Measurements from ENCODE around the gene NUSAP1.
"Not testable (repeated sequence)": the region's sequence is repeated elsewhere in the genome, so short reads cannot be mapped to it uniquely, and the experiment has no call there.

Gene NUSAP1

DNA sequence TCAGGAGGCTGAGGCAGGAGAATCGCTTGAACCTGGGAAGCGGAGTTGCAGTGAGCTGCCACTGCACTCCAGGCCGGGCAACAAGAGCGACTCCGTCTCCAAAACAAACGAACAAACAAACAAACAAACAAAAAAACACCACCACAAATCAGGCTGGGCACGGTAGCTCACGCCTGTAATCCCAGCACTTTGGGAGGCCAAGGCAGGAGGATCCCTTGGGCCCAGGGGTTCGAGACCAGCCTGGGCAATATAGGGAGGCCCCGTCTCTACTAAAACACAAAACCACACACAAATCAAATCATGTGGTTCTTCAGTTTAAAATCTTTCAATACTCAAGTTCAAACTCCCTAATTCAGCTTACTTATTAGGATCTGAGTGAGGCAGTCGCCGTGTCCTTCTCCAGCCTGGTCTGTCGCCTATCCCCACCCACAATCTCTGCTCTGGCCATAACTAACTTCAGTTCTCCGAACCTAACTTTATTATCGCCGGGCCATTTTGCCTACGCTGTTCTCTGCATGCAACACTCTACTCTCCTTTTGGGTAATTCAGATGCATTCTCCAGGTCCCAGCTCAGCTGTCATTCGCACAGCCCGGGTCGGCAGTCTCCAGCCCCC, 83.6 kb downstream of the NUSAP1 start:
- no peak for DNase-seq

- peak; percentile 97 for DNase-seq
Measured at GRCh38 chr15:41416742-41417417, 84.2 kb downstream of the NUSAP1 start, which contains the start of gene RTF1. RTF1 (plus strand) TSS chr15:41417095; CDS start chr15:41417116, 21 bp downstream.

DNA sequence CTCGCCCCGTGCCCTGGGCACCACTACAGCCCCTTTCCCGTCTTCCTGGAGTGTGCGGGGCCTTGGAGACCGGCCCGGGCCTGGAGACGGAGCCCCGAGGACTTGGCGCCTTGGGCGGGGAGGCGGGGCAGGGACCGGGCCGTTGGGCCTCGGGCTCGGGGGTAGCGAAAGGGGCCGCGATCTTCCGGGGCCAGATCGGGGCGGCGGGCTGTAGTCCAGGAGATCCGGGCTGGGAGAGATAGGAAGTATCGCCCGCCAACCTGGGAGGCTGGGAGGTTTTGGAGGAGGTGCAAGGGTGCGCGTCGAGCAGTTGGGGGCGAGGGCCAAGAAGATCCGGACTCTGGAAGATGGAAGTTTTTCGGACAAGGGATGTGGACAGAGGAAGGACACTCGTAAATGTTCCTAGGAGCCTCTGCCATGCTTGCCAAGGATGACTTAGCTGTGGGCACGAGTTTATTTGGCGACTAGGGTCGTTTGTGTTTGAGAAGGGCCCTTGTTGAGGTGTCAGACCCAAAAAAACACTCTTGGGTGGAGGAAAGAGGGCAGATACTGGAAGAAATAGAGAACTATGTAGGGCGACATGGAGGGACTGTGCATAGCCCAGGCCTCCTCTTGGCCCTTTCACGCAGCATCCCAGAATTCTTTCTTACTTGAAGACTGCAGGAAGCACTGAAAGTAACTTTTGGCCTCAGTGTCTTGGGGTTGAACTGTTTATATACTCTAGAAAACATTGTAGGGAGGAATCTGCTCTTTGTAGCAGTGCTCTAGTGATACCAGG, 84.9 kb downstream of the NUSAP1 start:
- peak; percentile 27 for DNase-seq

GRCh38 chr15:41423979-41424659, 91.4 kb downstream of the NUSAP1 start:
- DNase-seq, result no peak

- DNase-seq, result no peak
Measured at GRCh38 chr15:41424809-41425208, 92.1 kb downstream of the NUSAP1 start.

DNA sequence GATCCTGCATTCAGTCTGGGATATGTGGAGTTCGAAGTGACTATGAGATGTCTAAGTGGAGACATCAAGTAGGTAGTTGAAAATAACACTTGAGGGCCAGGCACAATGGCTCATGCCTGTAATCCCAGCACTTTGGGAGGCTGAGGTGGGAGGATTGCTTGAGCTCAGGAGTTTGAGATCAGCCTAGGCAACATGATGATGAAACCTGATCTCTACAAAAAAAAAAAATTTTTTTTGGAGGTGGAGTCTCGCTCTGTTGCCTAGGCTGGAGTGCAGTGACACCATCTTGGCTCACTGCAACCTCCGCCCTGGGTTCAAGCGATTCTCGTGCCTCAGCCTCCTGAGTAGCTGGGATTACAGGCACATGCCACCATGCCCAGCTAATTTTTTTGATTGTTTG, 93.2 kb downstream of the NUSAP1 start:
- not testable (repeated sequence) for DNase-seq

- no peak for DNase-seq
Measured at GRCh38 chr15:41429003-41429890, 96.6 kb downstream of the NUSAP1 start.
